Measurements from ENCODE around the gene PTPRZ1. TPM values are rescaled to one million over a fixed set of nuclear protein-coding genes. Genes with fewer than 3 reads are reported as not detected.

The PTPRZ1 gene
- total and polyA plus RNA-seq, 12 donors: 0.09 to 0.87 (median 0.36) TPM

GRCh38 chr7:121931149-121931902, 58.4 kb downstream of the PTPRZ1 start:
- Histone ChIP-seq H3K4me3 (no peak overlapping the region), H3K36me3 (no peaks in the 10 kb centered on the region), H3K27ac (no peak overlapping the region), H3K9me3 (no peaks in the 10 kb centered on the region), H3K27me3 (no peaks in the 10 kb centered on the region), H3K4me1 (no peaks in the 10 kb centered on the region)
- WGBS, 2 donors: 32 to 40% methylated on average over 1 of the region's 1 CpG
- no peak for DNase-seq
- TF ChIP-seq CTCF (IDR thresholded peaks at IDR 0.05): no peak
- no peak for ATAC-seq
- intact Hi-C loops (cut with DNase I): no loop called here

- TF ChIP-seq CTCF (IDR thresholded peaks at IDR 0.05): no peak
- 86 to 91% methylated on average over 1 of the region's 1 CpG for WGBS, 2 donors
- no peak for ATAC-seq
Observed at GRCh38 chr7:121932768-121933167, 59.8 kb downstream of the PTPRZ1 start.

DNA sequence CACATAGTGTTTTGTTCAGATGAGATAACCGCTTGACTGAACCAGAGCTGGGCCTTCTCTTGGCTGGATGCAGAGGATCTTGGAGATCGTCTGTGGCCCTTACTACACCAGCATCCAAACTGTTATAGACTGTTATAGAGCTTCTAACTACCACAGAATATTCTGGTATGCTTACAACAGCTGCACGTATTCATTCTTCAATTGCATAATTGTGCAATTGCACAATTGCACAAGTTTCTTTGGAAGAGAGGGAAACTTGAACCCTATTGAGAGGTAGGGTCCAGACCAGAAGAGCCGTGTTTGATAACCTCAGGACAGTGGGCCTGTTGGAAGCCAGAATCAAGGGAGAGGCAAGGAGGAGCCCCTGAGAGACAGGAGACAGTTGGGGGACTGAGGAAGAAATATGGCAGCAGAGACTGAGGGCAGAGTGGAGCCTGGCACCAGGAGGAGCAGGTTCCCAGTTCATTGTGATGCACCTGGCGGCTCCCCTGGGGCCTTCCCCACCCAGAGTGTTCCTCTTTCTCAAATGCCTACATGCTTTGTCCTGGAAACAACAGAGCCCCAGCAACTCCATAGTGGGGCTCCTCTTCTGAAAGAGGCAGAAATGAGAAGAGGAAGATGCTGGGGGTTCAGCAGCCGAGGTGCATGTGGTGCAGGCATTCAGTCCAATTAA, 64.1 kb downstream of the PTPRZ1 start:
- Histone ChIP-seq H3K4me1 (no peaks in the 10 kb centered on the region), H3K9me3 (no peaks in the 10 kb centered on the region), H3K27ac (no peak overlapping the region), H3K27me3 (no peaks in the 10 kb centered on the region), H3K4me3 (no peak overlapping the region), H3K36me3 (no peaks in the 10 kb centered on the region)
- WGBS, 2 donors: 81 to 86% methylated on average over 6 of the region's 6 CpGs
- DNase-seq: no peak
- intact Hi-C loops (cut with DNase I): no loop called here
- ATAC-seq: no peak
- no peak for TF ChIP-seq CTCF (IDR thresholded peaks at IDR 0.05)

More at GRCh38 chr7:121932768-121933167, 59.8 kb downstream of the PTPRZ1 start:
- Histone ChIP-seq H3K27ac (no peak overlapping the region), H3K27me3 (no peaks in the 10 kb centered on the region), H3K4me1 (no peaks in the 10 kb centered on the region), H3K9me3 (no peaks in the 10 kb centered on the region), H3K4me3 (no peak overlapping the region), H3K36me3 (no peaks in the 10 kb centered on the region)
- intact Hi-C loops (cut with DNase I): no loop called here
- DNase-seq: no peak

DNA sequence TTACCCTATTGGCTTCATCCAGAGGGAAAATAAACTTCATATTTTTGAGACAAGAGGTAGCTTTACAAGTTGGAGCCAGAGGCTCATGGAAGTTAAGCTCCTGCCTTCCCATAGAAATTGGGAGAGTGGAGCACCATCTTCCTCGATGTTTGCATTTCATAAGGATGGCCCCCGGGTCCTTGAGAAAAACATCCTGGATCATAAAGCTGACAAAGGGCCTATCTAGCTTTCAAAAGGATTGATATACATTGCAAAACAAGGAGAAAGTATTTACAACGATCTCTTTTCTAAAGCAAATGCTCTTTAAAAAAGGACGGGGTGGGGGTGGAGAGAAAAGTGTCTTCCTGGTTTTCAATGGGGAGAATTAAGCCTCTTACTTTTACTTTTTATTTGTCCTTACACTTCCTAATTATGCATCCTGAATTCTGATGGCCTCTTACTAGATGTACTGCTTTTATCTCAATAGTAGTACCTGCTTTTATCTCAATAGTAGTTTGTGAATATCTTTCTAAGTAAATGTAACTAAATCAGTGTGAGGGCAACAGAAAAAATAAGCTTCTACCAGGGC, 65.6 kb downstream of the PTPRZ1 start:
- DNase-seq (no peak), ATAC-seq (no peak)
- no peak overlapping the region for H3K4me3 ChIP-seq
- no peaks in the 10 kb centered on the region for H3K27me3 ChIP-seq
- intact Hi-C loops (cut with DNase I): no loop called here
- no peaks in the 10 kb centered on the region for H3K9me3 ChIP-seq
- H3K4me1 ChIP-seq: no peaks in the 10 kb centered on the region
- 14 to 22% methylated on average over 4 of the region's 4 CpGs for WGBS, 2 donors
- H3K36me3 ChIP-seq: no peaks in the 10 kb centered on the region
- H3K27ac ChIP-seq: no peak overlapping the region
- no peak for TF ChIP-seq CTCF (IDR thresholded peaks at IDR 0.05)

Measured in heart right ventricle (tissue), 16 donors.